Uterus (tissue), 2 donors: ENCODE measurements around the gene SLC10A6.

Experiments
- CTCF ChIP-seq, 4 experiments: fragments of 200-600 bp in 2 of 4; fragments of 450-650 bp in 2 of 4; sonication (generic) in 2 of 4; IDR thresholded peaks; one replicate each; pipeline ENCODE4 v1.5.1; 2016 to 2019; ENCODE audit warnings: antibody characterized with exemption in 4 of 4, mild to moderate bottlenecking in 2 of 4, moderate library complexity in 1 of 4
- POLR2A ChIP-seq, 2 donors: fragments of 450-650 bp; IDR thresholded peaks; one replicate each; pipeline ENCODE4 v1.6.1; 2016; ENCODE audit warnings: antibody characterized with exemption in 2 of 2, mild to moderate bottlenecking in 1 of 2, moderate library complexity in 1 of 2

- TF ChIP-seq CTCF (IDR thresholded peaks at IDR 0.05): no peak
- no peak for TF ChIP-seq POLR2A (IDR thresholded peaks at IDR 0.05)
Measured at GRCh38 chr4:86831262-86832130, 17.7 kb downstream of the SLC10A6 start.
